K562 (cell line): ENCODE measurements around the gene NPAS2. TPM values are rescaled to one million over a fixed set of nuclear protein-coding genes. Genes with fewer than 3 reads are reported as not detected.

Source experiments
- ARNT ChIP-seq, 2 experiments: fragments of 450-650 bp; IDR thresholded peaks; 2 replicates each; pipeline ENCODE4 v1.6.1; 2016; ENCODE audit warnings: mild to moderate bottlenecking in 1 of 2
- ATF3 ChIP-seq, 2 experiments: fragments of 450-650 bp in 1 of 2; sonication (generic) in 1 of 2; formaldehyde crosslinking in 1 of 2; IDR thresholded peaks in 1 of 2; conservative IDR thresholded peaks in 1 of 2; 2 replicates each; pipeline versions ENCODE4 v1.6.1 to v1.8.1; 2016 to 2023; ENCODE audit warnings: mild to moderate bottlenecking in 2 of 2, moderate library complexity in 2 of 2, inconsistent platforms in 1 of 2, missing genetic modification reagents in 1 of 2
- BACH1 ChIP-seq: fragments of 200-800 bp; sonication (Bioruptor generic); IDR thresholded peaks from 2 replicates; pipeline ENCODE4 v1.6.1; 2016; ENCODE audit warnings: missing genetic modification characterization, missing compliant biosample characterization
- C11orf30 ChIP-seq: fragments of 450-650 bp; IDR thresholded peaks from 2 replicates; pipeline ENCODE4 v1.6.1; 2016; ENCODE audit warnings: low read depth, mild to moderate bottlenecking
- CEBPB ChIP-seq: fragments of 450-650 bp; IDR thresholded peaks from 2 replicates; pipeline ENCODE4 v1.6.1; 2016; ENCODE audit warnings: missing genetic modification characterization, missing compliant biosample characterization
- CGGBP1 ChIP-seq: fragments of 250-450 bp; sonication (Bioruptor Pico); IDR thresholded peaks from 2 replicates; pipeline ENCODE4 v1.9.0; 2021; ENCODE audit warnings: mild to moderate bottlenecking
- CREB1 ChIP-seq, 2 experiments: sonication (generic) in 1 of 2; formaldehyde crosslinking in 1 of 2; IDR thresholded peaks; 2 replicates each; pipeline versions ENCODE4 v1.6.1 to v1.8.0; 2012 to 2022; ENCODE audit warnings: inconsistent platforms in 1 of 2, mild to moderate bottlenecking in 1 of 2, missing genetic modification reagents in 1 of 2, moderate library complexity in 1 of 2
- CTBP1 ChIP-seq: fragments of 450-650 bp; IDR thresholded peaks from 2 replicates; pipeline ENCODE4 v1.6.1; 2016; ENCODE audit warnings: borderline replicate concordance
- DLX4 ChIP-seq: fragments of 250-450 bp; sonication (Bioruptor Pico); IDR thresholded peaks from 2 replicates; pipeline ENCODE4 v1.6.1; 2021; ENCODE audit warnings: mild to moderate bottlenecking
- FOXK2 ChIP-seq, 2 experiments: fragments of 450-650 bp; IDR thresholded peaks in 1 of 2; conservative IDR thresholded peaks in 1 of 2; 2 replicates each; pipeline ENCODE4 v1.6.1; 2016; ENCODE audit warnings: low read depth in 2 of 2, mild to moderate bottlenecking in 1 of 2
- GATA2 ChIP-seq: sonication (generic); formaldehyde crosslinking; IDR thresholded peaks from 2 replicates; pipeline ENCODE4 v1.4.0; 2020; ENCODE audit warnings: mild to moderate bottlenecking, missing genetic modification reagents
- KLF16 ChIP-seq: IDR thresholded peaks from 2 replicates; pipeline ENCODE4 v1.6.1; 2016; ENCODE audit warnings: antibody characterized with exemption
- MAFF ChIP-seq: IDR thresholded peaks from 2 replicates; pipeline ENCODE4 v1.6.1; 2012; ENCODE audit warnings: low read length, improper control_type of control experiment
- NCOA1 ChIP-seq: fragments of 450-650 bp; IDR thresholded peaks from 2 replicates; pipeline ENCODE4 v1.6.1; 2016; ENCODE audit warnings: low read depth
- NCOR1 ChIP-seq: fragments of 450-650 bp; IDR thresholded peaks from 2 replicates; pipeline ENCODE4 v1.6.1; 2016; ENCODE audit warnings: mild to moderate bottlenecking, moderate library complexity
- NFE2 ChIP-seq: IDR thresholded peaks from 2 replicates; pipeline ENCODE4 v1.6.1; 2014; ENCODE audit warnings: antibody characterized with exemption, low read depth
- POLR2AphosphoS5 ChIP-seq: IDR thresholded peaks from 2 replicates; pipeline ENCODE4 v1.6.1; 2011; ENCODE audit warnings: mild to moderate bottlenecking, low read depth, low read length, moderate library complexity; ENCODE audit not compliant: control insufficient read depth, insufficient read depth
- POLR3A ChIP-seq: IDR thresholded peaks from 2 replicates; pipeline ENCODE4 v1.6.1; 2011; ENCODE audit warnings: borderline replicate concordance, mild to moderate bottlenecking, moderate library complexity; ENCODE audit not compliant: insufficient read length, insufficient read depth; ENCODE audit errors: extremely low read depth
- PTRF ChIP-seq: fragments of 450-650 bp; IDR thresholded peaks from 2 replicates; pipeline ENCODE4 v1.6.1; 2016; ENCODE audit warnings: mild to moderate bottlenecking, missing genetic modification characterization, missing compliant biosample characterization
- RBM17 ChIP-seq: fragments of 200-400 bp; formaldehyde crosslinking; IDR thresholded peaks from 2 replicates; pipeline ENCODE4 v1.6.1; 2017; ENCODE audit warnings: low read depth, mild to moderate bottlenecking, low read length, borderline replicate concordance
- STAT5A ChIP-seq: IDR thresholded peaks from 2 replicates; pipeline ENCODE4 v1.6.1; 2012; ENCODE audit warnings: low read length, inconsistent platforms, borderline replicate concordance
- TCF3 ChIP-seq: sonication (generic); formaldehyde crosslinking; IDR thresholded peaks from 2 replicates; pipeline ENCODE4 v1.4.0; 2020; ENCODE audit warnings: mild to moderate bottlenecking, missing genetic modification reagents
- TEAD1 ChIP-seq, 2 experiments: fragments of 450-650 bp in 1 of 2; sonication (generic) in 1 of 2; formaldehyde crosslinking; IDR thresholded peaks; 2 replicates each; pipeline versions ENCODE4 v1.4.0 to v1.8.0; 2020 to 2022; ENCODE audit warnings: mild to moderate bottlenecking in 2 of 2, missing genetic modification reagents in 1 of 2
- THAP7 ChIP-seq: fragments of 250-450 bp; sonication (Bioruptor Pico); IDR thresholded peaks from 2 replicates; pipeline ENCODE4 v1.5.0; 2021
- TRIM24 ChIP-seq, 2 experiments: fragments of 450-650 bp; IDR thresholded peaks; 2 replicates each; pipeline ENCODE4 v1.6.1; 2016
- USF1 ChIP-seq: sonication (generic); formaldehyde crosslinking; IDR thresholded peaks from 2 replicates; pipeline ENCODE4 v1.9.0; 2022; ENCODE audit warnings: mild to moderate bottlenecking, missing genetic modification reagents
- ZNF134 ChIP-seq: fragments of 250-450 bp; sonication (Bioruptor Pico); conservative IDR thresholded peaks from 2 replicates; pipeline ENCODE4 v1.4.0; 2020
- ZNF717 ChIP-seq: fragments of 250-450 bp; sonication (Bioruptor Pico); IDR thresholded peaks from 2 replicates; pipeline ENCODE4 v1.5.0; 2021
- polyA plus RNA-seq, 8 experiments: library from polyadenylated mRNA; depleted of rRNA in 4 of 8; stranded (reverse) in 5 of 8; unstranded in 3 of 8; fragments of >200 nt; fragmentation: Nextera tagmentation in 2 of 8; fragmentation: Illumina TruSeq in 1 of 8; extraction: Ambion mirVana in 2 of 8; extraction: Trizol in 1 of 8; gene quantifications; 2 replicates each; pipeline versions ENCODE4 v1.2.1 to v1.2.3, GENCODE V29; 2011 to 2014; ENCODE audit warnings: inconsistent platforms in 1 of 8, missing spikeins in 1 of 8
- total RNA-seq, 7 experiments: library from RNA; depleted of rRNA in 6 of 7; stranded (reverse); fragments of >200 nt in 6 of 7; fragmentation: Illumina TruSeq in 2 of 7; extraction: Trizol in 2 of 7; gene quantifications; 2 replicates each; pipeline versions ENCODE4 v1.2.1 to v1.2.3, GENCODE V29; 2011 to 2021; ENCODE audit warnings: low replicate concordance in 1 of 7

The NPAS2 gene
- total and polyA plus RNA-seq, 9 of the 15 experiments (the other 6 are each of a cell fraction or from before 2014, with no cell fraction given): 0.06 to 0.29 (median 0.07) TPM; not detected in 5

- peak; percentile 55; the same call in 1 of the 2 replicates for TF ChIP-seq CTBP1
- TF ChIP-seq POLR2AphosphoS5: peak; percentile 65
- TF ChIP-seq STAT5A: peak; percentile 68; the same call in 1 of the 2 replicates
- TF ChIP-seq CEBPB (tag): peak; percentile 65
- TF ChIP-seq ZNF134 (CRISPR knock-in tag): no peak
- peak; percentile 83 for TF ChIP-seq TCF3 (CRISPR knock-in tag)
- peak; percentile 92 for TF ChIP-seq MAFF
- peak; percentile 93 for TF ChIP-seq C11orf30
- no peak for TF ChIP-seq POLR3A
- TF ChIP-seq PTRF (tag): 0 out of 2 replicates have a peak, but pooled peaks have one; percentile 28
- no peak for TF ChIP-seq CGGBP1 (CRISPR knock-in tag)
- TF ChIP-seq RBM17: no peak
- 0 out of 4 replicates have a peak, but pooled peaks of 1 of the 2 experiments have one; percentile 24 for TF ChIP-seq TEAD1 (CRISPR knock-in tag; IDR thresholded peaks at IDR 0.05)
- no peak for TF ChIP-seq USF1 (CRISPR knock-in tag)
- TF ChIP-seq THAP7 (CRISPR knock-in tag): no peak
- TF ChIP-seq KLF16: peak; percentile 70; the same call in 1 of the 2 replicates
- no peak for TF ChIP-seq DLX4
- no peak for TF ChIP-seq BACH1 (tag)
- TF ChIP-seq NFE2: peak; percentile 98
- peak; percentile 70 to 74 for TF ChIP-seq TRIM24 (IDR thresholded peaks at IDR 0.05)
- peak; percentile 78 for TF ChIP-seq GATA2 (CRISPR knock-in tag)
- peak; percentile 30; the same call in 1 of the 2 replicates for TF ChIP-seq CREB1 (IDR thresholded peaks at IDR 0.05)
- TF ChIP-seq CREB1 (CRISPR knock-in tag; IDR thresholded peaks at IDR 0.05): no peak
- peak in 1 of 2 experiments; percentile 85; a peak in 1 of 4 replicates for TF ChIP-seq ARNT (IDR thresholded peaks at IDR 0.05)
- peak; percentile 80 for TF ChIP-seq ATF3 (IDR thresholded peaks at IDR 0.05)
- TF ChIP-seq ATF3 (CRISPR knock-in tag; conservative IDR thresholded peaks at IDR 0.05): no peak
- peak in 1 of 2 experiments; percentile 47; a peak in 1 of 4 replicates for TF ChIP-seq FOXK2 (conservative IDR thresholded peaks at IDR 0.05 in 1 of 2, IDR thresholded peaks at IDR 0.05 in 1 of 2; ENCODE audit: low read depth in 2 of 2)
- TF ChIP-seq ZNF717 (CRISPR knock-in tag): no peak
- peak; percentile 49; the same call in 1 of the 2 replicates for TF ChIP-seq NCOA1
- peak; percentile 68 for TF ChIP-seq NCOR1
These were observed 101.8 kb downstream of the NPAS2 start (continued) for GRCh38 chr2:100921685-100922161.
